Measurements from ENCODE around the gene MSH3. TPM values are rescaled to one million over a fixed set of nuclear protein-coding genes. Genes with fewer than 3 reads are reported as not detected.

MSH3 gene
- polyA plus RNA-seq (2013, experiment 1 of 2; ENCODE audit: insufficient read length): 9.6 TPM
- 9.3 TPM for polyA plus RNA-seq (2013, experiment 2 of 2; ENCODE audit: insufficient read length)

GRCh38 chr5:80654391-80655230 lies at the start of gene MSH3, which contains the start of gene DHFR:
TSS of gene MSH3 (plus strand) at chr5:80654652. CDS start at chr5:80654728, 76 bp downstream.
TSS of gene DHFR (minus strand) at chr5:80654983. CDS start at chr5:80654489, 494 bp downstream.
- peak; percentile 91 for DNase-seq

- DNase-seq: no peak
Observed at GRCh38 chr5:80607343-80607742, 47.1 kb upstream of the MSH3 start.

GRCh38 chr5:80607832-80608231 lies 46.6 kb upstream of the MSH3 start:
- no peak for DNase-seq

GRCh38 chr5:80608731-80609130 lies 45.7 kb upstream of the MSH3 start:
- DNase-seq: no peak

- DNase-seq: no peak
Observed at GRCh38 chr5:80609692-80610091, 44.8 kb upstream of the MSH3 start.

GRCh38 chr5:80615266-80615914 lies 39.1 kb upstream of the MSH3 start:
- no peak for DNase-seq

- DNase-seq: no peak
Observed at GRCh38 chr5:80618438-80618837, 36.0 kb upstream of the MSH3 start.

GRCh38 chr5:80619086-80619485 lies 35.4 kb upstream of the MSH3 start:
- no peak for DNase-seq

GRCh38 chr5:80620211-80620610 lies 34.2 kb upstream of the MSH3 start:
- DNase-seq: peak; percentile 15

- DNase-seq: peak; percentile 15
Observed at GRCh38 chr5:80622756-80623155, 31.7 kb upstream of the MSH3 start.

- DNase-seq: no peak
Observed at GRCh38 chr5:80623999-80624398, 30.5 kb upstream of the MSH3 start.

- no peak for DNase-seq
Observed at GRCh38 chr5:80625230-80625629, 29.2 kb upstream of the MSH3 start.

GRCh38 chr5:80629281-80629680 lies 25.2 kb upstream of the MSH3 start:
- DNase-seq: no peak

- DNase-seq: no peak
Observed at GRCh38 chr5:80631278-80632259, 22.9 kb upstream of the MSH3 start.

- DNase-seq: no peak
Observed at GRCh38 chr5:80632700-80633099, 21.8 kb upstream of the MSH3 start.

- DNase-seq: no peak
Observed at GRCh38 chr5:80634193-80634592, 20.3 kb upstream of the MSH3 start.

- no peak for DNase-seq
Observed at GRCh38 chr5:80641353-80641752, 13.1 kb upstream of the MSH3 start.

- no peak for DNase-seq
Observed at GRCh38 chr5:80644900-80645299, 9.6 kb upstream of the MSH3 start.

- DNase-seq: no peak
Observed at GRCh38 chr5:80646926-80647325, 7.5 kb upstream of the MSH3 start.

GRCh38 chr5:80653502-80653901 lies 950 bp upstream of the MSH3 start:
- no peak for DNase-seq

- DNase-seq: peak; percentile 25
Observed at GRCh38 chr5:80654054-80654390, 430 bp upstream of the MSH3 start.

- peak; percentile 13 for DNase-seq
Observed at GRCh38 chr5:80655231-80655774, 851 bp downstream of the MSH3 start.

All from fibroblast of skin of back (primary cell).